Measurements from ENCODE around the gene HIGD1A. TPM values are rescaled to one million over a fixed set of nuclear protein-coding genes. Genes with fewer than 3 reads are reported as not detected.

HIGD1A gene
- total RNA-seq, 1 experiment from 2014 or later: 77.6 TPM

GRCh38 chr3:42799376-42799775 lies 4.9 kb downstream of the HIGD1A start:
- Histone ChIP-seq H3K27ac (ENCODE audit: insufficient read length, low read depth, low read length) (no peak overlapping the region), H2BK5ac (ENCODE audit: insufficient read length, low read length) (no peak overlapping the region), H3K4me1 (ENCODE audit: insufficient read depth, low read length) (peaks cover 2% of the 10 kb centered on the region), H3K27me3 (ENCODE audit: insufficient read depth, low read length) (no peaks in the 10 kb centered on the region), H4K8ac (replicated peaks; ENCODE audit: insufficient read length, low read depth, low read length) (no peak overlapping the region), H2BK15ac (ENCODE audit: low read depth, low read length) (no peak overlapping the region), H2AK5ac (ENCODE audit: insufficient read length, low read length) (no peak overlapping the region), H3K18ac (ENCODE audit: insufficient read length, low read depth, low read length) (no peak overlapping the region), H2BK120ac (ENCODE audit: low read depth, low read length, poor library complexity, severe bottlenecking) (no peak overlapping the region), H2BK20ac (ENCODE audit: low read depth, low read length, poor library complexity, severe bottlenecking) (no peak overlapping the region), H3T11ph (ENCODE audit: low read length) (no peak overlapping the region), H4K5ac (ENCODE audit: insufficient read length, low read depth, low read length) (no peak overlapping the region), H3K14ac (ENCODE audit: insufficient read depth, low read length) (no peak overlapping the region), H2AFZ (ENCODE audit: low read length) (no peak overlapping the region), H3K79me1 (ENCODE audit: insufficient read depth, low read depth, low read length, poor library complexity, severe bottlenecking) (peaks cover 2% of the 10 kb centered on the region), H3K4ac (ENCODE audit: low read depth, low read length) (no peak overlapping the region), H3K79me2 (ENCODE audit: insufficient read depth, low read length) (peaks cover 14% of the 10 kb centered on the region; the same call in 1 of the 2 replicates), H3K9me3 (ENCODE audit: control insufficient read depth, low read depth, low read length) (no peaks in the 10 kb centered on the region), H4K91ac (ENCODE audit: insufficient read length, low read depth, low read length) (no peak overlapping the region), H3K23me2 (ENCODE audit: insufficient read length, low read depth, low read length, poor library complexity, severe bottlenecking) (peaks cover 7% of the 10 kb centered on the region), H2BK12ac (ENCODE audit: insufficient read length, low read depth, low read length) (no peak overlapping the region), H3K9ac (ENCODE audit: extremely low read depth, insufficient read length, low read length) (no peak overlapping the region), H4K20me1 (ENCODE audit: control insufficient read depth, insufficient read depth, insufficient read length) (no peaks in the 10 kb centered on the region), H3K56ac (ENCODE audit: insufficient read length, low read depth, low read length) (no peak overlapping the region), H3K23ac (ENCODE audit: insufficient read length, low read depth, low read length) (no peak overlapping the region), H3K4me2 (ENCODE audit: insufficient read depth, insufficient read length, low read length) (peak overlapping the region; percentile 25)
- Mint-ChIP-seq H3K36me3 (ENCODE audit: insufficient read depth in 1 of 3, low read depth in 3 of 3) (peaks cover 6 to 16% (median 8%) of the 10 kb centered on the region in 3 experiments; a peak in 6 of 7 replicates), H3K4me1 (peaks cover 34 to 41% of the 10 kb centered on the region in 2 experiments), H3K4me3 (no peak overlapping the region; a peak in 2 of 5 replicates), H3K27me3 (ENCODE audit: low read depth) (no peaks in the 10 kb centered on the region), H3K27ac (peak overlapping the region in 2 of 3 experiments; percentile 94; a peak in 5 of 7 replicates), H3K9me3 (no peaks in the 10 kb centered on the region)
- DNase-seq: no peak
- no CpG with 5 or more reads among the region's 7 CpGs for WGBS (ENCODE audit: extremely low coverage, insufficient read length, low lambda C conversion rate)
- TF ChIP-seq CTCF (conservative IDR thresholded peaks at IDR 0.05): no peak
